ENCODE data around the gene PLXDC2.

Gene PLXDC2

DNA sequence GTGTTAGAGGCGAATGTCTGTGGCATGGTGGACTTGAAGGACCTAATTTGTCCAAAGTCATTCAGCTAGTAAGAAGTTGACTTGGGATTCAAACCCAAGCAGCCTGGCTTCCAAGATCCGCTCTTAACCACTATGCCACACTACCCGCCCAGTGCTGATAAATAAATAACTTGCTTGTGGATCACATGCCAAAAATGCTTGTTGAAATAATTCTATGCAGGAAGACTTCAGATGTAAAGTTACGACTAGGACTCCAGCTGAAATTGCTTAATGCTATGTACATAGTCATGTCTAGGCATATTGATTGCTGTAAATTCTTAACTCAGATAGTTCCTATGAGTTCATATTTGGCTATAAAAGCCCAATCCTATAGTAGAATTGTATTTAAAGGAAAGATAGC, 76.0 kb downstream of the PLXDC2 start:
- TF ChIP-seq, protein P1, sequence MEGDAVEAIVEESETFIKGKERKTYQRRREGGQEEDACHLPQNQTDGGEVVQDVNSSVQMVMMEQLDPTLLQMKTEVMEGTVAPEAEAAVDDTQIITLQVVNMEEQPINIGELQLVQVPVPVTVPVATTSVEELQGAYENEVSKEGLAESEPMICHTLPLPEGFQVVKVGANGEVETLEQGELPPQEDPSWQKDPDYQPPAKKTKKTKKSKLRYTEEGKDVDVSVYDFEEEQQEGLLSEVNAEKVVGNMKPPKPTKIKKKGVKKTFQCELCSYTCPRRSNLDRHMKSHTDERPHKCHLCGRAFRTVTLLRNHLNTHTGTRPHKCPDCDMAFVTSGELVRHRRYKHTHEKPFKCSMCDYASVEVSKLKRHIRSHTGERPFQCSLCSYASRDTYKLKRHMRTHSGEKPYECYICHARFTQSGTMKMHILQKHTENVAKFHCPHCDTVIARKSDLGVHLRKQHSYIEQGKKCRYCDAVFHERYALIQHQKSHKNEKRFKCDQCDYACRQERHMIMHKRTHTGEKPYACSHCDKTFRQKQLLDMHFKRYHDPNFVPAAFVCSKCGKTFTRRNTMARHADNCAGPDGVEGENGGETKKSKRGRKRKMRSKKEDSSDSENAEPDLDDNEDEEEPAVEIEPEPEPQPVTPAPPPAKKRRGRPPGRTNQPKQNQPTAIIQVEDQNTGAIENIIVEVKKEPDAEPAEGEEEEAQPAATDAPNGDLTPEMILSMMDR (conservative IDR thresholded peaks at IDR 0.05): no peak
- no peak overlapping the region for H3K27ac ChIP-seq

DNA sequence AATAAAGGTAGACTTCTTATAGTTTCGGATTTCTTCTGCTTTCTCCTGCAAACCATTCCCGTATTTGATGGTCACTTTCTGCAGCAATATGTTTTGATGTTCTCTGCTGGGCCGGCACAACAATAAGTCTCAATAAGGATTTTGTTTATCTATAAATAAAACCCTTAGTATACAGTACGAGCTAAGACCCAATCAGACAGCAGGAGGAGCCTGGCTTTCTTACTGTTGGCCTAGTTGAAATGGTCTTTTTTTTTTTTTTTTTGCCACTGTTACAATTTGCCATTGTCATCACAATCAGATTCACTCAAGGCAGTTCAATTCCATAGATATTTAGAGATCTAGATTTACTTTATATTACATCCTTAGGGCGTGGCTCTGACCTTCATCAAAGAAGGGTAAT, 76.4 kb downstream of the PLXDC2 start:
- no peak overlapping the region for H3K27ac ChIP-seq
- TF ChIP-seq, protein P1 (conservative IDR thresholded peaks at IDR 0.05): no peak

GRCh38 chr10:19895500-19895899, 79.3 kb downstream of the PLXDC2 start:
- H3K27ac ChIP-seq: no peak overlapping the region
- TF ChIP-seq, protein P1 (conservative IDR thresholded peaks at IDR 0.05): no peak

DNA sequence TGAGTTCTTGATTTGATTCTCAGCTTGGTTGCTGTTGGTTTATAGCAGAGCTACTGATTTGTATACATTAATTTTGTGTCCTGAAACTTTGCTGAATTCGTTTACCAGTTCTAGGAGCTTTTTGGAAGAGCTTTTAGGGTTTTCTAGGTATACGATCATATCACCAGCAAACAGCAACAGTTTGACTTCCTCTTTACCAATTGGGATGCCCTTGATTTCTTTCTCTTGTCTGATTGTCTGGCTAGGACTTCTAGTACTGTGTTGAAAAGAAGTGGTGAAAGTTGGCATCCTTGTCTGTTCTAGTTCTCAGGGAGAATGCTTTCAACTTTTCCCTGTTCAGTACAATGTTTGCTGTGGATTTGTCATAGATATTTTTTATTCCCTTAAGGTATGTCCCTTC, 86.2 kb downstream of the PLXDC2 start:
- TF ChIP-seq, protein P1 (conservative IDR thresholded peaks at IDR 0.05): no peak
- H3K27ac ChIP-seq: no peak overlapping the region

DNA sequence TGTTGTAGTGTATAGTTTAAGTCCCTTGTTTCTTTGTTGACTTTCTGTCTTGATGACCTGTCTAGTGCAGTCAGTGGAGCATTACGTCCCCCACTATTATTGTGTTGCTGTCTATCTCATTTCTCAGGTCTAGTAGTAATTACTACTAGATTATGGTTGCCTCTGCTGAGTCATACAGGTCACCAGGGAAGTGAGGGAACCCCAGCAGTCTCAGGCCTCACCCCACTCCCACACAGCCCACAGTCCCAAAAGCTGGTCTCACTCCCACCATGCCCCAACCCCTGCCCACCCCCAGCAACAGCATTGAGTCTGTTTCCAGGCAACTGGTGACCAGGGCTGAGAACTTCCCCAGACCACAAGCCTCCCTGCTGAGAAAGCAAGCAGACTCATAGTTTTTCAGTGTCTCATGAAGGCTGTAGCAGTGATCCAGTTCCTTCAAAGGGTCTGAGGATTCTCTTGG, 88.0 kb downstream of the PLXDC2 start:
- no peak overlapping the region for H3K27ac ChIP-seq
- TF ChIP-seq, protein P1 (conservative IDR thresholded peaks at IDR 0.05): no peak

GRCh38 chr10:19906108-19906791, 90.0 kb downstream of the PLXDC2 start:
- H3K27ac ChIP-seq: no peak overlapping the region
- TF ChIP-seq, protein P1 (conservative IDR thresholded peaks at IDR 0.05): no peak

GRCh38 chr10:19908991-19909696, 92.9 kb downstream of the PLXDC2 start:
- no peak overlapping the region for H3K27ac ChIP-seq
- TF ChIP-seq, protein P1 (conservative IDR thresholded peaks at IDR 0.05): no peak
